Measurements from ENCODE around the gene NT5C1B.
"Not testable (repeated sequence)": the region's sequence is repeated elsewhere in the genome, so short reads cannot be mapped to it uniquely, and the experiment has no call there.

NT5C1B gene

DNA sequence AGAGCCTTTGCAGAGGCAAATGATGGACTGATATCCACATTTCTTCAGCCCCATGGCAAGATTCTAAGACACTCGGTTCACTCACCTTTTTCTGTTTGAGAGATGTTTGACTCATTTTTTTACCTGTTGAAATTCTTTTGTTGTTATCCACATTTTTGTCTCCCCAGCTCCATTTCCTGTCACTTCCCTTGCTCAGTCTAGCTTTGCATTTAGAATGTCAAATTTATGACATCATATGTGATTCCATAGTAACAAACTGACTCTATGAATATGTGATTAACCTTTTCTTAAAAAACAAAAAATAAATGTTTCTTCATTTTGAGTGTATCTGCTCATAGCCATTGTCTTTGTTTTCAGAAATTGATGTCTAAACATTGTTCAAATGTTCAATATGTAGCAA lies at the start of gene NT5C1B:
Gene NT5C1B, minus strand, starts transcription at position 216 of the 400 bp plus-strand sequence. Its CDS starts 101 bp downstream, at position 115.
- DNase-seq (ENCODE audit: low read depth in 2 of 2): no peak

DNA sequence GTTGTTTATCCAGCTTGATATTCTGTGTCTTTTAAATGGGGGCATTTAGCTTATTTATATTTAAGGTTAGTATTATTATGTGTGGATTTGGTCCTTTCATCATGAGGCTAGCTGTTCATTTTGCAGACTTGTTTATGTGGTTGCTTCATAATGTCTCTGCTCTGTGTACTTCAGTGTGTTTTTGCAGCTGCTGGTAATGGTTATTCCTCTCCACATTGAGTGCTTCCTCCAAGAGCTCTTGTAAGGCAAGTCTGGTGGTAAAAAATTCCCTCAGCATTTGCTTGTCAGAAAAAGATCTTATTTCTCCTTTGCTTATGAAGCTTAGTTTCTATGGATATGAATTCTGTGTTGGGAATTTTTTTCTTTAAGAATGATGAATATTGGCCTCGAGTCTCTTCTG lies 47.8 kb upstream of the NT5C1B start:
- DNase-seq (ENCODE audit: low read depth in 2 of 2): no peak

DNA sequence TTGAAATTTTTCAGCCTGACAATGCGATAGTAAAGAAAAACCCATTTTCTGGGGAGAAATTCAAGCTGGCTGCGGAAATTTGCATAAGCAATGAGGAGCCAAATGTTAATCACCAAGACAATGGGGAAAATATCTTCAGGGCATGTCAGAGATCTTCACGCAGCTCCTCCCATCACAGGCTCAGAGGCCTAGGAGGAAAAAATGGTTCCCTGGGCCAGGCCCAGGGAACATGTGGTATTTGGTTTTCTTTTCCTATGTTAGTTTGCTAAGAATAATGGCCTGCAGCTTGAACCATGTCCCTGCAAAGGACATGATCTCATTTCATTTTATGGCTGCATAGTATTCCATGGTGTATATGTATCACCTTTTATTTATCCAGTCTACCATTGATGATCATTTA lies 43.3 kb upstream of the NT5C1B start:
- not testable (repeated sequence) for DNase-seq (ENCODE audit: low read depth in 2 of 2)

DNA sequence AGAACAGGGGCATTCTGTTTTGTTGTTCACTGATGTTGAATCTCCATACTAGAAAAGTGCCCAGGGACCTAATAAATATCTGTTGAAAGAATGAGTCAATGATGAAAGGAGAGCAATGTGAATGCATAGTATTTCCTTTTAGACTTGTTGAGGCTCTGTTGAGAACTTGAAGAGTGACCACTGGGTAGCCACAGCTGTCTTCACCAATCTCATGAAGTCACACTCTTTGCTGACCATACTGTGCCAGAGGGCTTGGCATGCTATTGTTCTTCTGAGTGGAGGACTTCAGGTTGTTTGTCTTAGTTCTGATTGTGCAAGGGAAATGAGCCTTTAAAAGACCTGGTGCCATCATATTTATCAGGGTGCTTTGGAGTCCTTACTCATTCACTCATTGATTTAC lies 41.6 kb upstream of the NT5C1B start:
- DNase-seq (ENCODE audit: low read depth in 2 of 2): no peak

DNA sequence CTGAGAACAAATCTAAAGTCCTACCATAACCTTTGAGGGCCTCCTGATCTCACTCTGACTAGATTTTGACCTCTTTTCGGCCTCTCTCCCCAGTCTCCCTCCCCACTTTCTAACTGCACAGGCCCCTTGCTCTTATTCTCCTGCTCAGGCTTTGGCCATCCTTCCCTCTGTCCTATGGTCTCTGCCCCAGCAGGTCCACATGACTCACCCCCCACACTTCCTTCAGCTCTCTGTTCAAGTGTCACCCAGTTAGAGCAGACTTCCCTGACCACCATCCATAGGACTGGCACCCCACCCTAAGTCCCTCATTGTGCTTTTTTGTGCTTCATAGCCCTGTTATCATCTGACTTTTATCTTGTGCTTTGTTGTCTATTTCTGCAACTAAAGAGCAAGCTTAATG lies 41.2 kb upstream of the NT5C1B start:
- DNase-seq (ENCODE audit: low read depth in 2 of 2): no peak

DNA sequence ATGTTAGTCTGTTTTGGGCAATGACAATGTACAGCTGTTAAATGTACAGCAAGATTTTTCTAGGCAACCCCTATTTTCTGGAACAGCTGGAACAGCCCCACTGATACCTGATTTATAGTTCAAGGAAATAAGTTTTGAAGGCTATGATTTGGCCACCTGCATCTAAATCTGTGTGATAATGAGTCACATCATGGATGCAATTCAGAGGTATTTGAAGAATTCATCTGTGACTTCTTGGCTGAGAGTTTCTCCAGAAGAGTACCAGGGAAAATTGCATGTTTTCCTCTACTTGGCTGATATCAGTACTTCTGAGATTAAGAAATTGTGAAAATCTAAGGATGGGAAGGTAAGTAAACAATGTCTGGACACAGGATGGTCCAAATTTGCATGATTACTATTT lies 40.7 kb upstream of the NT5C1B start:
- DNase-seq (ENCODE audit: low read depth in 2 of 2): no peak

DNA sequence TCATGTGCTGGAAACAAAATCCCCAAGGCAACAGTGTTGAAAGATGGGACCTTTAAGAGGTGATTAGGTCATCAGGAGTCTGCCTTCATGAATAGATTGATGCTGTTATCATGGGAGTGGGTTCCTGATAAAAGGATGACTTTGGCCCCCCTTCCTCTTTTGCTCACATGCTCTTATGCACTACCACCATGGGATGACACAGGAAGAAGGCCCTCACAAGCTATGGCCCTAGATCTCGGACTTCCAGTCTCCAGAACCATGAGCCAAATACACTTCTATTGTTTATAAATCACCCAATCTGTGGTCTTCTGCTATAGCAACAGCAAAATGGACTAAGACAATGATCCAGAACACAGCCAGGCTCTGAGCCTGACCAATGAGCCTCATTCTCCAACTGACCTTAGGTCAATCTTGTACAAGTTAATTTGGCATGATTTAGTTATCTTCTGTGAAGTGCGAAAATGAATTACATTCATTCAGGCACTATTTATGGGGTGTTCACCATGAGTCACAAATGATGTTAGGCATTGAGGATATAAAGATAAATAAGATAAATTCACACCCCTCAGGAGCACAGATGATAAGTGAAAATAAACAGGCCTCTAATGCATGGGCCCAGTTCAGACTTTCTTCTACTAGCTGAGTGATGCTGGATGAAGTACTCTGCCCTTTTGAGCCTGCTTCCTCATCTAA lies 37.7 kb upstream of the NT5C1B start:
- DNase-seq (ENCODE audit: low read depth in 2 of 2): no peak

DNA sequence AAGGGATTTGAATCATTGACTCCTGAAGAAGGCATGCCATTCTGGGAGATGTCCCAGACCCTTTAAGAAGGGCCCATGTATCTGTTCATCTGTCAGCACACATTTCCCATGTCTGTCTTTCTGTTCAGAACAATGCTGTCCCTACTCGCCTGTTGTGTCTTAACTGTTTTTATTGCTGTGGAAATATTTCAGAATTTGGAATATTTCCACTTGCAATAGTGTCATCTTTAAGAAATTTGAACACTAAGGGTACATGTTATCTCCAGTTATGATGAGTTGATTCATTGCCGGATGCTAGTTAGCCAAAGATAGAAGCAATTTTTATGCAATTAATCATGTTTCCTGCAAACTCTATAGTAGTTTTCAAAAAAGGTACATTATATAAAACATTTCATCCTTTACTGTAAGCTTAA lies 36.9 kb upstream of the NT5C1B start:
- no peak for DNase-seq (ENCODE audit: low read depth in 2 of 2)

DNA sequence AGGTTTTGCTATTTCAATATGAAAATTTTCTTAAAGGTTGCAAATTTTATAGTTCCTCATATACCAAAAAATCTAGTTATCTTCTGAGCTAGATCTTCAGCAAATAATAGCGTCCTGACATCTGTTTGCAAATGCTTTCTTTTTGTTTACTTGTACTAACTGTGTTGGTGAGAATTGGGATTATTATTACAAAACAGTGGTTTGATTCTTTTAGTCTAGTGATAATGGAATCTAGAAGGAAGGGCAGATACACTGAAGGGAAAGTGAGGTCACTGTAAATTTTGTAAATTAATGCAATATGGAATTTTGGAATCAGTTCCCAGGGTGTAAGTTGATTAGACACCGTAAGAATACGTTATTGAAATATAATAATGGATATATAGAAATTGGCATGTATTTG lies 36.2 kb upstream of the NT5C1B start:
- no peak for DNase-seq (ENCODE audit: low read depth in 2 of 2)

DNA sequence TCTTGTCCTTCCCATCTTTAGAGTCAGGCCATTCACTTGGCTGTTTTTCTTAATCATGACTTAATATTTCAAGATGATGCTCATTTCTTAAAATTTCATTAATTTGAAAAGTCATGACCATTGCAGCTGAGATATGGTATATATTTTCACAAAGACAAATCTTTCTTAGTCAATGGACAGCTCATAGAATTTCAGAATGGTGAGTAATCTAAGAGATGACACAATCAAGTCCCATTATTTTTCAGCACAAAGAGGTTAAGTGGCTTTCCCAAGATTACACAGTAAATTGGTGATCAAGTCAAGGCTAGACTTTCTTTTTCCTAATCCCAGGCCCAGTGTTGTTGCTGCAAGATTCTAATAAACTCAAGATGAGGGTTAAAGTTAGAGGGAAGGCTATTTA lies 34.4 kb upstream of the NT5C1B start:
- no peak for DNase-seq (ENCODE audit: low read depth in 2 of 2)

DNA sequence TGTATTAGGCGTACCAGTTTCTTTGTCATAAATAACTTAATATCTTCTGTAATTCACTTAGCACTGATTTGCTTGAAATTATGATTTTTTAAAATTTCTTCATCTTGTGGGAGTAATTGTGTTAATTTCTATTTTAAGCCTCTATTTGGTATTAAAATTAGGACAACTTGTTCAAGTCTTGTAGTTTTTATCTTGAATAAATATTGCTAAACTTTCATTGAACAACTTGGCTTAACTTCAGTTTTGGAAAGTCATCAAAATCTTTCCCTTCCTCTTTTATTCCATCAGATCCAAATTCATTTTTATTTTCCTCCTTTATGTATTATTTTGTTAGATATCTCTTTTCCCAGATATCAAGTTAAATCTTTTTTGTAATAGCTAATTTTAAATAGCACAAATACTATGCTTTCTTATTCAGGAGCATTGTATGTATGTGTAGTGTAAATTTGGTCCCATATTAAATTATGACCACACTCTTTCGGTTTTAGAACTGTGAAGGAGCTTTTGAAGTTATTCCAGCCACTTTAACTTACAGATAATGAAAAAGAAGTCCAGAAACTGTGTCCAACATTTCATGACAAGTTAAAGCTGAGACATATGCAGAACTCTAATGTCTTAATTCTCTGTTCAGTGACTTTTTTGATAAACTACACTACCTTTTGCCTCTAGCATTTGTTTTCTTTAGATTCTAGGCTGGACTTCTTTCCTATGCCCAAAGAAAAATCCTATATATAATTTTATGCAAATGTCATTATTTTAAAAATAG lies 31.7 kb upstream of the NT5C1B start:
- no peak for DNase-seq (ENCODE audit: low read depth in 2 of 2)

DNA sequence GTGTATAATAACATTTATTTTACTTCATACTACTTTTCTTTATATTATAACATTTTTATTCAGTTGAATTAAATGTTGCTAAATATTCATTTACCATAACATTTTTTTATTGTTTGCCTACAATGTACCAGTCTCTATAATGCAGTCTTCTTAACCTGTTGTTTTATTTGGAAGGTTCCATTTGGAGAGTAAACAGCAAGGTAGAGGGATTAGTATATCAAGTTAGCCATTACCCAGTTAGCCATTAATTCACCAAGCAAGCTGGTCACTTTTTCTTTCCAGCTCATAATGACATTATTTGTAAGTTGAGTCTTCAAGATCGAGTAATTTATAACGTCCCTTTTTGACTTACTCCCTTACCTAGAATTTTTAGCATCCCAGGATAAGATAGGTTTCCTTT lies 29.7 kb upstream of the NT5C1B start:
- DNase-seq (ENCODE audit: low read depth in 2 of 2): no peak

DNA sequence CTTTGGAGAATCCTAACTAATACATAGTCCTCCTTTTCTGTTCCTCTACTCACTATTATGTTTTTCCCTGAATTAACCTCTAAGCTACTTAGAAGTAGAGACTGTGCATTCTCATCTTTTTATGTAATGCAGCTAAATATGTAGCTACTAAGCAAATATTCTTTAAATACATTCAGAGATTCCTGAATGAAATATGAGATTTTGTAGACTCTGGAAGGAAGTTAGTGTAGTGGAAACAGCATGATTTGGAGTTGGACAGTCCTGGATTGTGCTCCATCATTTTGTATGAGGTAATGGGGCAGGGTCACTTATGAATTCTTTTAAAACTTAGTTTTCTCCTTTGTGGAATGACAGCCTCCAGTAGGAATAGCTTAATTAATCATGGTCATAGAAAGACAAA lies 24.7 kb upstream of the NT5C1B start:
- DNase-seq (ENCODE audit: low read depth in 2 of 2): no peak

DNA sequence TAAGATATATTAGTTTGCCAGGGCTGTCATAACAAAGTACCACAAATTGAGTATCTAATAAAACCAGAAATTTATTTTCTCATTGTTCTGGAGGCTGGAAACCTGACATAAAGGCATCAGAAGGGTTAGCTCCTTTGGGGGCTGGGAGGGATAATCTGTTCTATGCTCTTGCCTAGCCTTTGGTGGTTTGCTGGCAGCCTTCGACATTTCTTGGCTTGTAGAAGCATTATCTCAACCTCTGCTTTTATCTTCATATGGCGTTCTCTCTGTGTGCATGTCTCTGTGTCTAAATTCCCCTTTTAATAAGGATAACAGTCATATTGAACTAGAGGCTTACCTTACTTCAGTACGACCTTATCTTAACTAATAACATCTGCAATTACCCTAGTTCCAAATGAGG lies 22.8 kb upstream of the NT5C1B start:
- DNase-seq (ENCODE audit: low read depth in 2 of 2): no peak

DNA sequence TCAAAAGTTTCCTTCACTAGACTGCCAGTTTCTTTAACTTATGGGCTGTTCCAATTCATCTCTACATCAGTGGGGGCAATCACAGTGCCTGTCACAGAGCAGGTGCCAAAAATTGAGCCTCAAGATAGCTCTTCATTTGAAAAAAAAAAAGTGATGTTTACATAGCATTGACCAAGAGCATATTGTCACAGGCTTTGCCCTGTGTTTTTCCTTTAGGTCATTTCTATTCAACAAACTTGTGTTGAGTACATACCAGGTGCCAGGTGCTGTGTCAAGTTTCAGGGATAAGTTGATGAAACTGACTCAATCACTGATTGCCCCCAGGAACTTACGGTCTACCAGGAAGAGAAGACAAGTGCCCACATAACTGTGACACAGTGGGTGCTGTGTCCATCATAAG lies 22.2 kb upstream of the NT5C1B start:
- no peak for DNase-seq (ENCODE audit: low read depth in 2 of 2)

DNA sequence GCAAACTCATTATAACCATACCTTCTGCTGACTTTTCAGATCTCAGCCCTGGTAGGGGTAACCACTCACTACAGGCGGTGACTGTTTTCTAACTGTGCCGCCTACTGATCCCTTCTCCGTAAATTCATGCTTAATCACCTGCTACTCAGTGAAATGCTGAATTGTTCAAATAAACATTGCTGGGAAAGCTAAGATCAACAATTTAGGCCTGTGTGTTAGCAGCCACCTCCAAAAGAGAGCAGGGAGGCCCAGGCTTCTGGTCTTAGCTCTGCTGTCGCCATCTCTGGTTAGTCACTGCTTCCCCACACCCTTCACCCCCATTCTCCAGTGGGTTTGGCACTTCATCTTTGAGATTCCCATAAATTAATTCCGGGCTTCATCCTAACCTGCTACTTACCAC lies 21.8 kb upstream of the NT5C1B start:
- DNase-seq (ENCODE audit: low read depth in 2 of 2): no peak

DNA sequence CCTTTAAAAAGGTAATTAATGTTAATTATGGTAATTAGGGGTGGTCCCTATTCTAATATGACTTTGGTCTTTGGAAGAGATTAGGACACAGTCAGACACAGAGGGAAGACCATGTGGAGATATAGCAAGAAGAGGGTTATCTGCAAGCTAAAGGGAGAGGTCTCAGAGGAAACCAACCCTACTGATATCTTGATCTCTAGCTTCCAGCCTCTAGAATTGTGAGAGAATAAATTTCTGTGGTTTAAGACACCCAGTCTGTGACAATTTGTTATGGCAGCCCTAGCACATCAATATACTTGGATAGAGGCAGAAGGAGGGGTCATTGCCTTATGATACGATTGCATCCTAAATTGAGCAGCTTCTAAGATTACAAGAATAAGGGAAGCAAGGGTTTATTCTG lies 21.3 kb upstream of the NT5C1B start:
- DNase-seq (ENCODE audit: low read depth in 2 of 2): no peak

DNA sequence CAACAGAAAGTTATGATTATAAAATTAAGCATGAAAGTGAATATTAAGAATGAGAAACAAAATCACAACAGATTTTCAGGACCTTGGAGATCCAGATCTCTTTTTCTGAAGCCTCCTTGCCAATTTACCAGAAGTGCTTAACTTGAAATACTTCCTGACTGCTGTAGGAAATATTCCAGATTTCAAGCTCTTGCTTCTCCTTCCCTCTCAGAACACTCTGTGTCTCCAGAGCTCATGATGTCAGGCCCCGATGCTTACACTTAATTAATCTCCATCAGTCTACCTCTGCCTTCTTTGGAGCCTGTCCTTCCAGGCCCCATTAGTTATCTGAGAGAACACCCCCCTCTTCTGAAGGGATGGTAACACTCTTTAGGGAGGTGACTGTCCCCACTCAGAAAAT lies 20.7 kb upstream of the NT5C1B start:
- DNase-seq (ENCODE audit: low read depth in 2 of 2): no peak

DNA sequence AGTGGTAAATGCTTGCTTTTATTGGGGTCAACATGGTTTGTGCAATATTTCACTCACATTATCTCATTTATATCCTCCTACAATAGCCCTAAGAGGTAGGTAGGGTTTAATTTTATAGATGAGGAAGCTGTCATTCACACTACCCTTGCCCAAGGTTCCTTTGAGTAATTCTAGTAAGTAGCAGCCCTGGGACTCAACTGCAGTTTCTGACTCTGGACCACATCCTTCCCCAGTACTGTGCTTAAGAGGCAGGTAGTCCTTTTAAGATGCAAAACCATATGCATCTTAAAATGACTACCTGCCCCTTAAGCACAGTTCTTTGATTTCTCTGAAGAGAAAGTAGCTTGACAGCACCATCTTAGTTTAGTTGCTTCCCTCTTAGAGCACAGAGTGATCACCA lies 15.7 kb upstream of the NT5C1B start:
- DNase-seq (ENCODE audit: low read depth in 2 of 2): no peak

DNA sequence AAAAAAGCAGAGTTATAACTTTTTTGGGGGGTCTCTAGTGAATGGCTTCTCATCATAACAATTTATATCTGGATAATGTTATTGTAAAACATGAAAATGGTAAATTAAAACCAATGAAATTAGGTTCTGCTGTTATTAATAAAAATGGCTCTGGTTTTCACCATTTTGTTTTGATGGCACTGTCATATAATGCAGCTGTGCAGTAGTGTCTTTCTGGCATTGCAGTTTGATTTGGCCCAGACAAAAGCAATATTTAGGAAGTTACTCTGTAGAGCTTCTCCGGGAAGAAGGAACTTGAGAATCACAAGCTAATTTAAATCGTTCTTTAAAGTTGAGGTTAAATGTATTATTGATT lies 15.1 kb upstream of the NT5C1B start:
- DNase-seq (ENCODE audit: low read depth in 2 of 2): no peak

DNA sequence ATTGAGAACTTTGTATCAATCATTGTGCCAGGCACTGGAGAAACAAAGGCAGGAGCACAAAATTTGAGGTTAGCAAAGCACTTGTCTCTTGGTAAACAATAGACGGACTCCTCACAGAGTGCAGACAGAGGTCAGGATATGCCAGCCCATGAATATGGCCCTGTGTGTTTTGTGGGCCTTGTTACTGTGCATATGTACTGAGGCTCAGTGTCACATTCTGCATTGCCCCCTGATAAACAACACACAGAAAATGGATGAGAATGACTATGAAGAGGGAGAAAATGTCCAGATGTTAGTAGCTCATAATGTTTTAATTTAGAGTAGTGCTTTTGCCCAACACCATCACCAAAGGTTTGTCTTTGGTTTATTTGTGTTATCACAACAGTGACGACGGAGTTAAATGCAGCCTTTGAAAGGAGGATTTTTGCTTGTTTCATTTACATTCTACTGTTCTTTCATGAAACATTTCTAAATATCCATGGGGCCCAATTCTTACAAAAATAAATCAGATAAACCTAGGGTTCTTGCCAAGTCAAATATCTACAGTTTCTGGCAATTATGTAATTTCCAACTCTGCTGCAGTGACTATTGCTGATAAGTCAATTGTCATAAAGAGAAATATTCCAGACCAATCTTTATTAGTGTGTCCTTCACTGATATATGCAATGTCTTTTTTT lies 14.6 kb upstream of the NT5C1B start:
- no peak for DNase-seq (ENCODE audit: low read depth in 2 of 2)

DNA sequence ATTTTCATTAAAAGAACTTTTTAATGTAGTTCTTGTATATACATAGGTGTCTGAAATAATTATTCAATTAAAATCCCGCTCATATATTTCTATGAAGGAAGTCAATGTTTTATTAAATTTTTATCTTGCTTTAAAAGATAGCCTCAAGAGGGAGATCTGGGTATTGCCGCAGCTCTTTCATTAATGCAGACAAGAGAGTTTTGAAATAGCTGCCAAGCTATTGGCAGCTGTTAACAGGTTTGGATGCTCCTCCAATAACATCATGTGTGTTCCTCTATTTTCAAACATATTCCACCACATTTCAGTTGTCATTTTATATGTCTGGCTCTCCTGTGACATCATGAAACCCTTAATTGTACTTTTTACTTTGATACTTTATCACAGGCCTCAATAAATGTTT lies 12.9 kb upstream of the NT5C1B start:
- DNase-seq (ENCODE audit: low read depth in 2 of 2): no peak

DNA sequence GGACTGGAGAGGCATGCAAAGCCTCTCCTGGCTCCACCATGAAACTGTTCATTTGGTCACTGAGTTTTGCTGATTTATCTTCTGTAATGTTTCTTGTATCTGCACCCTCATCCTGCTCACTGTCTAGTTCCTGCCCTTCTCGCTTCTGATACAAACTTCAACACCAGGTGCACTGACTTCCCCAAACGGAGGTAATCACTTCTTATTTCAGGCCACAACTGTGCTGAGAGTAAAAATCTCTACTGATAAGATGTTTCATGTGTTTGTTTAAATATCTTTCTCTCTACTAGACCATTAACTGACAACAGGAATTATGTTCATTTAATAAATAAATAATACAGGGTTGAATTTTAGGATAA lies 10.9 kb upstream of the NT5C1B start:
- DNase-seq (ENCODE audit: low read depth in 2 of 2): no peak
